ENCODE measurements around the gene MYMK. TPM values are rescaled to one million over a fixed set of nuclear protein-coding genes. Genes with fewer than 3 reads are reported as not detected.

The MYMK gene
- total RNA-seq, 3 donors from 2014 or later (not counting 1 experiment from before 2014, with no cell fraction given): not detected

GRCh38 chr9:133539991-133540697 is 15.4 kb upstream of the MYMK start:
- Histone ChIP-seq H3K27me3 (ENCODE audit: control insufficient read depth, insufficient read depth, low read length) (peaks cover 13% of the 10 kb centered on the region), H3K36me3 (ENCODE audit: control insufficient read depth, insufficient read depth, low read length) (no peaks in the 10 kb centered on the region), H3K9me3 (ENCODE audit: control insufficient read depth, insufficient read depth, low read length) (no peaks in the 10 kb centered on the region), H3K4me3 (ENCODE audit: low read length) (no peak overlapping the region), H3K27ac (ENCODE audit: low read length) (no peak overlapping the region), H3K4me1 (ENCODE audit: control insufficient read depth, insufficient read depth, low read length) (peaks cover 20% of the 10 kb centered on the region)
- Mint-ChIP-seq H3K27me3 (ENCODE audit: low read depth in 2 of 2) (peaks cover 11 to 18% of the 10 kb centered on the region in 2 donors), H3K27ac (no peak overlapping the region), H3K4me1 (no peaks in the 10 kb centered on the region), H3K4me3 (no peak overlapping the region), H3K36me3 (no peaks in the 10 kb centered on the region), H3K9me3 (no peaks in the 10 kb centered on the region)
- WGBS (ENCODE audit: insufficient coverage): 37% methylated on average over 22 of the region's 22 CpGs
- peak in 1 of 3 donors; percentile 17 for ATAC-seq
- DNase-seq: no peak
- intact Hi-C loops (cut with micrococcal nuclease): no loop called here
- TF ChIP-seq CTCF (IDR thresholded peaks at IDR 0.05): no peak

GRCh38 chr9:133538851-133539833 is 14.4 kb upstream of the MYMK start:
- no peak overlapping the region for H3K27ac ChIP-seq (ENCODE audit: low read length)
- intact Hi-C loops (cut with micrococcal nuclease): no loop called here
- Mint-ChIP-seq H3K27ac (no peak overlapping the region), H3K27me3 (ENCODE audit: low read depth in 2 of 2) (peaks cover 8 to 21% of the 10 kb centered on the region in 2 donors), H3K4me1 (no peaks in the 10 kb centered on the region), H3K4me3 (no peak overlapping the region), H3K9me3 (no peaks in the 10 kb centered on the region), H3K36me3 (no peaks in the 10 kb centered on the region)
- WGBS (ENCODE audit: insufficient coverage): 39% methylated on average over 47 of the region's 47 CpGs
- no peak for ATAC-seq
- TF ChIP-seq CTCF (IDR thresholded peaks at IDR 0.05): no peak
- H3K36me3 ChIP-seq (ENCODE audit: control insufficient read depth, insufficient read depth, low read length): no peaks in the 10 kb centered on the region
- H3K4me3 ChIP-seq (ENCODE audit: low read length): no peak overlapping the region
- DNase-seq: no peak
- H3K4me1 ChIP-seq (ENCODE audit: control insufficient read depth, insufficient read depth, low read length): peaks cover 26% of the 10 kb centered on the region
- H3K9me3 ChIP-seq (ENCODE audit: control insufficient read depth, insufficient read depth, low read length): no peaks in the 10 kb centered on the region
- peaks cover 13% of the 10 kb centered on the region for H3K27me3 ChIP-seq (ENCODE audit: control insufficient read depth, insufficient read depth, low read length)

- Mint-ChIP-seq H3K36me3 (no peaks in the 10 kb centered on the region), H3K27ac (no peak overlapping the region), H3K4me1 (no peaks in the 10 kb centered on the region), H3K4me3 (no peak overlapping the region), H3K27me3 (ENCODE audit: low read depth in 2 of 2) (peaks cover 15 to 21% of the 10 kb centered on the region in 2 donors), H3K9me3 (no peaks in the 10 kb centered on the region)
- Histone ChIP-seq H3K4me3 (ENCODE audit: low read length) (no peak overlapping the region), H3K9me3 (ENCODE audit: control insufficient read depth, insufficient read depth, low read length) (no peaks in the 10 kb centered on the region), H3K27ac (ENCODE audit: low read length) (no peak overlapping the region), H3K27me3 (ENCODE audit: control insufficient read depth, insufficient read depth, low read length) (peaks cover 20% of the 10 kb centered on the region), H3K36me3 (ENCODE audit: control insufficient read depth, insufficient read depth, low read length) (no peaks in the 10 kb centered on the region), H3K4me1 (ENCODE audit: control insufficient read depth, insufficient read depth, low read length) (peaks cover 32% of the 10 kb centered on the region)
- DNase-seq: no peak
- ATAC-seq: no peak
- 92% methylated on average over 14 of the region's 14 CpGs for WGBS (ENCODE audit: insufficient coverage)
- no peak for TF ChIP-seq CTCF (IDR thresholded peaks at IDR 0.05)
- intact Hi-C loops (cut with micrococcal nuclease): no loop called here
Measured at GRCh38 chr9:133538176-133538575, 13.4 kb upstream of the MYMK start.
